GM15510 (cell line): ENCODE measurements around the gene TRMT61B.

Experiments used
- POLR2A ChIP-seq: IDR thresholded peaks from 3 replicates; pipeline ENCODE4 v1.6.1; 2011; ENCODE audit warnings: borderline replicate concordance; ENCODE audit not compliant: insufficient read length; ENCODE audit errors: extremely low read depth

Gene TRMT61B

DNA sequence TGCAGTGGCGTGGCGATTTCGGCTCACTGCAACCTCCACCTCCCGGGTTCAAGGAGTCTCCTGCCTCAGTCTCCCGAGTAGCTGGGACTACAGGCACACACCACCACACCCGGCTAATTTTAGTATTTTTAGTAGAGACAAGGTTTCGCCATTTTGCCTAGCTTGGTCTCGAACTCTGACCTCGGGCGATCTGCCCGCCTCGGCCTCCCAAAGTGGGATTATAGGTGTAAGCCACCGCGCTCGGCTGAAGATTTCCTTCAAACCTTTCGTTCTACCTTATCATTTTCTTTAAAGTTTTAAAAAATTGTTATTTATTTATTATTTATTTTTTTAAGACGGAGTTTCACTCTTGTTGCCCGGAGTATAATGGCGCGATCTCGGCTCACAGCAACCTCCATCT lies 23.4 kb upstream of the TRMT61B start:
- TF ChIP-seq POLR2A, result no peak

DNA sequence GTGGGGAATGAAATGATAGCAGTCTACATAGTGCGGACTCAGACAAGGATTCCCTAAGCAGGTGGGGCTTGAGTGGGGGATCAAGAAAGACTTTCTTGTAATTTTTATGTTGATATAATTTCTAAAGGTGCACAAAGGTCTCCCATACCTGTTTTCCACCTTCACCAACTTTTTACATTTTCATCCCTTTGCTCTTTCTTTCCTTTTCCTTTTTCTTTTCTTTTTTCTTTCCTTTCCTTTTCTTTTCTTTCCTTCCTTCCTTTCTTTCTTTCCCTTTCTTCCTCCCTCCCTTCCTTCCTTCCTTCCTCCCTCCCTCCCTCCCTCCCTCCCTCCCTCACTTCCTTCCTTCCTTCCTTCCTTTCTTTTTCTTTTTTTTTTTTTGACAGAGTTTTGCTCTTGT lies 10.1 kb upstream of the TRMT61B start:
- no peak for TF ChIP-seq POLR2A

DNA sequence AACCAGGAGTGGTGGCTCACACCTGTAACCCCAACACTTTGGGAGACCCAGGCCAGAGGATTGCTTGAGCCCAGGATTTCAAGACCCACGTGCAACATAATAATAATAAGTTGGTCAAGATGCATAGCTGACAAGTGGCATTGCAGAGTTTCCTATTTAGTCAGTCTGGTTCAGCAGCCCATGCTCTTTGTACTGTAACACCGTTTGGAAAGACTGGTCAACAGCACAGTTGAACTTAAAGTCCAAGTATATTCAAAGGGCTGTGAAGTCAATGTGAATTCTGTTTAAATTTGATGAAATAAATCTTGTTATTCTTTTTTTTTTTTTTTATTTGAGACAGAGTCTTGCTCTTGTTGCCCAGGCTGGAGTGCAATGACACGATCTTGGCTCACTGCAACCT lies 1.5 kb upstream of the TRMT61B start:
- no peak for TF ChIP-seq POLR2A

DNA sequence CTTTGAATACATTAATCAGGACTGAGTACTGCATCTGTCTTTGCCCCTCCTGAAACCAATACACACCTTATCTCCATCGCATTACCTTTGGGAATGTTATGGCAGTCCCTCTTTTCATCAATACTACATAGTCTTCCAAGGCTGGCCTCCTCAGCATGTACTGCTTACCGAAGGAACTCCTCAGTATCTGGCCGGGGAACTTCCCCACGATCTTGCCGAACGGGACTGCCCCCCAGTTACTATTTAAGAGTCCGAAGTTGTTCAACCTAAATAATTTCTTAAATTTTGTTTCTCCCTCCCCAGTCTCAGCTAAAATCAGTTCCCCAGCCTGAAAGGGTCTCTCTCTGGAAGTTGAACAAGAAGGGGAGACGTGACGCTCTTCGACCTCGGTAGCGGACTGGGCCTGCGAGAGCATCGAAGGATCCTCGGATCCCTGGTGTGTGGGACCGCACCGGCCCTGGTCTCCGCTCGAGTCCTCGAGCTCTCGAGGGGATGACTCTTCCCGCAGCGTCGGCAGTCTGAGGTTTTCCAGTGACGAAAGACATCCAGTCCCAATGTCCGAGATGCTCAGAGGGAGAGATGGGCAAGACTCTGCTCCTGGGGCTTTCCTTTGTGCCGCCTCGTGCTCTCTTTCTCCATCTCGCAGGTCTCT lies 489 bp downstream of the TRMT61B start:
- no peak for TF ChIP-seq POLR2A

DNA sequence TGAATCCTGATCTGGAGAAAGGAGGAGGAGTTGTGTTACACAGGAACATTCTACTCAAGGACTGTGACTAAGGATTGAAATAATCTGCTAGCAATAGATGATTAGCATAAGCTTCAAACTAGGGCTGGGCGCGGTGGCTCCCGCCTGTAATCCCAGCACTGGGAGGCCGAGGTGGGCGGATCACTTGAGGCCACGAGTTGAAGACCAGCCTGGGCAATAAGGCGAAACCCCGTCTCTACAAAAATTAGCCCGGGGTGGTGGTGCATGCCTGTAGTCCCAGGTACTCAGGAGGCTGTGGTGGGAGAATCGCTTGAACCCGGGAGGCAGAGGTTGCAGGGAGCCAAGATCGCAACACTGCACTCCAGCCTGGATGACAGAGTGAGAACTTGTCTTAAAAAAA lies 1.5 kb downstream of the TRMT61B start:
- no peak for TF ChIP-seq POLR2A

DNA sequence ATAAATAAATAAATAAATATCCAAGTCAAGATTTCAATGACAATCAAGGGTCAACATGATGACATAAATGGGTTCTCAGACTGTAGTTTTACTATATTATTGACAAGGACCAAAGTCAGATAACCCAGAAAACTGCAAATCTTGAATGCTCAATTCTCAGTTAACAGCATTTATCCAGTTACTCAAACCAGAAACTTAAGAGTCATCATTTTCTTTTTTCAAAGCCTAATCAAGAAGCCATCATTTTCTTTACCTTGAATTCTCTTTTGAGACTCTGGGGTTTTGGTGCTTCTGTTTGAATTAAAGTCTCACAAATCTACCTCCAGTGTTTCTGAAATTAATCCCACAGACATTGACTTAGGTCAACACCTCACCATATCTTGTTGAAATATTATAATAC lies 14.1 kb downstream of the TRMT61B start:
- TF ChIP-seq POLR2A, result no peak

DNA sequence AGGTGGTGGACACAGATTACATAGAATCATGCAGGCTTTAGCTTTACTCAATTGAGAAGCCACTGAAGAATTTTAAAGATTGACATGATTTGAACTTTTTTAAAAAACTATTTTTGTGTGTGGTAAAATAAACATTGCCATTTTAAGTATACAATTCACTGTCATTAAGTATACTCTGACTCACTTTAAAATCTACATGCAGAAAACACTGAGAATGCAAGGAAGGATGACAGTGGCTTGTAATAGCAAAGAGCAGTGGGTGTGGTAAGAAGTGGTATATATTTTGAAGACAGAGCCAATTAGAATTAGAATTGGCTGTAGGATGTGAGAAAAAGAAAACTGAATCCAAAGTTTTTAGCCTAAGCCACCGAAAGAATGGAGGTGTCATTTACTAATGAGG lies 14.9 kb downstream of the TRMT61B start:
- no peak for TF ChIP-seq POLR2A

DNA sequence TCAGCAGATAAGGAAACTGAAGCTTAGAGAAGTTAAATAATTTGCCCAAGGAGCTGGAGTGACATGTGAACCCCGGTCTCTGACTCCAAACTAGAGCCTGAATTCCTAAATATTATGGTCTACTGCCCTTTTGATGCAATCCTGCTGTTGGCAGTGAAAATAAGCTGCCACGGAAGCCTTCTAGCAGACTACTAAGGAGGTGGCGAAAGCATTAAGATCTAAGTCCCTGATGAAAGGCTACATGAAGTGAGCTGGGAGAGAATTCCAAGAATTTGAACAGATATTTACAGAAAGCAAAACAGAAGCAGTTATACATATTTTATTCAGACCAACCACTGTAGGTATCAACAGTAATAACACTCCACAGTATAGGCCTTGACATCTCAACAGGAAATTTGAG lies 28.1 kb downstream of the TRMT61B start:
- TF ChIP-seq POLR2A, result no peak

DNA sequence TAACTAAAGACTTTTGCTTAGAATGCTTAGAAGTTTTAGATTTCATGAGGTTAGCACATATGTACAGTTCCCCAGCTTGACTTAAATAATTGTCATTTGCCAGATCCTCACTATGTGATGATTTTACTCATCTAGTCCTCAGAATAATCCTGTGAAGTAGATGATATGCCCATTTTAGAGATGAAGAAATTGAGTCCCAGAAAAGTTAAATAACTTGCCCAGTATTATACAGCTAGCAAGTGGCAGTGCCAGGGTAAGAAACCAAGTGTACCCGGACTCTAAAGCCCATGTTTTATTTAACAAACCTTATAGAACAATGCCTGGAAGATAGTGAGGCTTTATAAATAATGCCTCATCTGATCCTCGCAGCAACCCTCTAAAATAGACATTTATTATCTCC lies 31.1 kb downstream of the TRMT61B start:
- TF ChIP-seq POLR2A, result no peak

DNA sequence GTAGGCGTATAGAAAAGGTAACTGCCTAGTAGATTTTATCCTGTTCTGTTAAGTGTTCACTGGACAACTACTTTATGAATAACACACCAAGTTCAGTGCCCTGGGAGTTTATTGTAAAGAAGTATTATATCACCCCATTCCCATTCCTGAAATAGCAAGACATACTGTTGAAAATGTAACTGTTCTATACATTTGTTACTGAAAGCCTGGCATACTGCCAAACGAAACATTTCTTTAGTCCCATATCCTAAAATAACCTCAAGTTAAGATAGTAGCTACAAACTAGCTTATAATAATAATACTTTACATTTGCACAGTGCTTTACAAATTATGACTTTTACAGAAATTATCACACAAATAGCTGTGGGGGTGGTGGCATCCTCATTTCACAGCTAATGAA lies 34.3 kb downstream of the TRMT61B start:
- TF ChIP-seq POLR2A, result no peak

DNA sequence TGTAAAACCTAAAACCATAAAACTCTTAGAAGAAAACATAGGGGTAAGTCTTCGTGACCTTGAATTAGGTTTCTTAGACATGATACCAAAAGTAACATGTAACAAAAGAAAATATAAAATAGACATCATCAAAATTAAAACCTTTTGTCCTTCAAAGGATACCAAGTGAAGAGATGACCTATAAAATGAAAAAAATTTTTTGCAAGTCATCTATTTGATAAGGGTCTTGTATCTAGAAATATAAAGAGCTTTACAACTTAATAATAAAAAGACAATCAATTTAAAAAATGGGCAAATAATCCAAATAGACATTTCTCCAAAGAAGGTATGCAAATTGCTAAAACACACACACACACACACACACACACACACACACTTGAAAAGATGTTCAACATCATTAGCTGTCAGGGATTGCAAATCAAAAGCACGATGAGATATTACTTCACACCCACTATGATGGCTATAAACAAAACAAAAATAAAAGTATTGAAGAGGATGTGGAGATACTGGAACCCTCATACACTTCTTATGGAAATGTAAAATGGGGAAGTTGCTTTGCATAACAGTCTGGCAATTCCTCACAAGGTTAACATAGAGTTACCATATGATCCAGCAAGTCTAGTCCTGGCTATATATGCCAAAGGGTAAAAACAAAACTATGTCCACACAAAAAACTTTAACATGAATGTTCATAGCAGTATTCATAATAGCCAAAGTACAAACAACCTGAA lies 36.2 kb downstream of the TRMT61B start:
- TF ChIP-seq POLR2A, result no peak

DNA sequence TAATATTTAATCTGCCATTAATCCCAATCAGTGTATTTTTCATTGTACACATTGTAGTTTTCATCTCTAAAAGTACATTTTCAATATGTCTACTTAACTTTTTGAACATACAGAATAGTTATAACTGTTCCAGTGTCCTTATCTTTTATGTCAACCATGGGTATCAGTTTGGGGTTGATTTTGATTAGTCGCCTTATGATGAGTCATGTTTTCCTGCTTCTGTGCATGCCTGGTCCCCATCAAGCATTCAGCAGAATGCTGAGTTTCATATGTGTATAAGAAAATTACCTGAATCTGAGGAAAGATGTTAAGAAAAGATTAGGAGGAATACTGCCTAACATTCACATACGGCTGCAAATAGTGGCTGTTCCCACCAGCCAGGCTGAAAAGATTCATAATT lies 41.7 kb downstream of the TRMT61B start:
- TF ChIP-seq POLR2A, result no peak

DNA sequence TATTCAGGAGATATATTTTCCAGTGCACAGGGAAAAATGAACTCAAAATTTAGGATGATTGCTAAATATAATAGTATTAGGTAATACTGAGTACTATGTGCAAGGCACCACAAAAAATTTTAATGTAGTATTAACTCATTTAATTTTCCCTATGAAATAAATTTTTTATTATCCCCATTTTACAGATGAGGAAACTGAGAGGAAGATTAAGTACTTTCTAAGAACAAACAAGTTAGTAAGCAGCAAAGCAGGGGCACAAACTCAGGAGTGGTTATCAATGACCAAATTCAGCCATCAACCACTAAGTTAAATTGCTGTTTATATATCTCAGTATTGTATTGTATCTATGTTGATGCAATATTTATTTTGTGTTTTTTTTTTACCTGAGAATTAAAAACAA lies 45.2 kb downstream of the TRMT61B start:
- no peak for TF ChIP-seq POLR2A

DNA sequence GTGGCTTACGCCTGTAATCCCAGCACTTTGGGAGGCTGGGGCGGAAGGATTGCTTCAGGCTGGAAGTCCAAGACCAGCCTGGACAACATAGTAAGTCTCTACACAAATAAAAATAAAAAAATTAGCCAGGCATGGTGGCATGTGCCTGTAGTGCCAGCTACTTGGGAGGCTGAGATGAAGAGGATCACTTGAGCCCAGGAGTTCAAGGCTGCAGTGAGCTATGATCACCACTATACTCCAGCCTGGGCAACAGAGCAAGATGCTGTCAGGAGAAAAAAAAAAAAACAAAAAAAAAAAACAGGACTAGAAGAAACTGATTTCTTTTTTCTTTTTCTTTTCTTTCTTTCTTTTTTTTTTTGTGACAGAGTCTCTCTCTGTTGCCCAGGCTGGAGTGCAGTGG lies 45.9 kb downstream of the TRMT61B start:
- TF ChIP-seq POLR2A, result no peak

DNA sequence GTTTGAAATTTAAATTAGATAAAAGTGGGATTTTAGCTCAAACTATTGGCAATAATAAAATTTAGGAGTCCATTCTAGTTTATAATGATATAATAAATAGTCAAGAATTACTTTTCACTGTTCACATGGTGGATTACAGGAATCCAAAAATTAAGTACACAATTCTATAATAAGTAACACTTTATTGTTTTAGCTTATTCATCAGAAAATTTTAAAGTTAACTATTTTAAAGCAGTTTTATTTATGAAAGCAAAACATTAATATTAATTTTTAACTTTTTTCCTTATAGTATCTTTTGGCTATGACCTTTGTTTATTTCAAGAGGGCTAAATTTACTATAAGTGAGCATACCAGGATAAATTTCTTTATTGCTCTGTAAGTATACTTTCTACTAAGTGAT lies 48.1 kb downstream of the TRMT61B start:
- TF ChIP-seq POLR2A, result no peak

DNA sequence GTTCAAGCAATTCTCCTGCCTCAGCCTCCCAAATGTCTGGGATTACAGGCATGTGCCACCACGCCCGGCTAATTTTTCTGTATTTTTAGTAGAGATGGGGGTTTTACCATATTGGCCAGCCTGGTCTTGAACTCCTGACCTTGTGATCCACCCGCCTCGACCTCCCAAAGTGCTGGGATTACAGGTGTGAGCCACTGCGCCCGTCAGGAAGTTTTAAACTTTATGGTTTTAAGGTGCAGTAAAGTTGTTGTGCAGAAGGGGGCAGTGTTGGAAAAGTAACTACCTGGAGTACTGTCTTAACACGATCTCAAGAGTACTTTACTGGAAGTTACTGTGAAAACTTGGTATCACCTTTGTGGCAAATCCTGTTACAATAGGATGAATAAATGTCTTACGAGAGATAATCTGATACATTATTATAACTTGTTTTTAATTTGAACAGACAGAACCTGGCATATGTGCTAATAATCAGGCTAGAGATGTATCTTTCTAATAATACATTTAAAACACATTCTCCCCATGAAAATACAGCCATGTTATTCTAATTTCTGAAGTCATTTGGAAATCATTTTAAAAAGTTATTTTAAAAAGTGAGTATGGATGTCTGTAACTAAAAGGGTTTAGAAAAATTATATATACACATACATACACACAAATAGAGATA lies 48.7 kb downstream of the TRMT61B start:
- no peak for TF ChIP-seq POLR2A

DNA sequence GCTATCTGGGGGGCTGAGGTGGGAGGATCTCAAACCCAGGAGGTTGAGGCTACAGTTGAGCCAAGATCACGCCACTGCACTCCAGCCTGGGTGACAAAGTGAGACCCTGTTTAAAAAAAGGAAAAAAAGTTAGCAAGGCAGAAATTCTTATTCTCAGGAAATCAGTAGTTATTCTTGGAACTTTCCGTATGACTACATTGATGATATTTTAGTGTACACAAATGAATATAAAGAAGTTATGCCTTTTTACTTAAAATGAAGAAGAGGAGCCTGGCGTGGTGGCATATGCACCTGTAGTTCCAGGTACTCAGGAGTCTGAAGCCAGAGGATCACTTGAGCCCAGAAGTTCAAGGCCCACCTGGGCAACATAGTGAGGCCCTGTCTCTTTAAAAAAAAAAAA lies 52.1 kb downstream of the TRMT61B start:
- TF ChIP-seq POLR2A, result no peak
